Stimulated activated CD4-positive, alpha-beta T cell treated with anti-CD3 and anti-CD28 coated beads, Interleukin-15, amount 100 ng/mL, for 48 hours (primary cell): ENCODE results near the gene ALDH2.
"Not testable (repeated sequence)": the region's sequence is repeated elsewhere in the genome, so short reads cannot be mapped to it uniquely, and the experiment has no call there.

Source experiments
- DNase-seq, 2 donors: peaks; one replicate each; pipeline ENCODE4 v3.0.0-alpha.2; 2020; ENCODE audit warnings: low read depth in 2 of 2

ALDH2 gene

DNA sequence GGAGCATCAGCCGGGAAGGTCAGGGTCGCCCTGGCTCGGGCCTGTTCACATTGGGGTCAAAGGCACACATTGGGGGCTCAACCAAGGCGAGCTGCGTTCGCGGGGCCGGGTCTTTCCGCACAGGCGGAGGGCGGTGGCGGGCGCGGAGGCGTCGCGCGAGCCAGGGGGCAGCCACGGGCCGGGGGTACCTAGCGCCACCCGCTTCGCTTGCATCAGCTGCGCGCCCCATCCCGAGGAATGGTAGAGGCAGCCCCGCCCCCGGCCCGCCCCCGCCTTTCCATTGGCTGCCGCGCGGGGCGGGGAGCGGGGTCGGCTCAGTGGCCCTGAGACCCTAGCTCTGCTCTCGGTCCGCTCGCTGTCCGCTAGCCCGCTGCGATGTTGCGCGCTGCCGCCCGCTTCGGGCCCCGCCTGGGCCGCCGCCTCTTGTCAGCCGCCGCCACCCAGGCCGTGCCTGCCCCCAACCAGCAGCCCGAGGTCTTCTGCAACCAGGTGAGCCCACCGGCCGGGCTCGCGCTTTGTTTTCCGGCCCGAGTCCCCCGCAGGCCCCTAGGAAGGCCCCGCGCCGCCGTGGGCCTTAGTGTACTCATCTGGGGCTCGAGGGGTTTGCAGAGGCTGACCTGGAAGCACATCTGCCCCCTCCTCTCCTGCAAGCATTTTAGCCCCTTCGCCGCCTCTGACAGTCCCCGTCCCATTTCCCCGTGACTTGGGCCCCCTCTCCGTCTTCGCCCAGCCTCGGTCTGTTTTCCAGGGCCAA lies at the start of gene ALDH2:
Gene ALDH2, plus strand, starts transcription at position 326 of the 754 bp plus-strand sequence. Its CDS starts 50 bp downstream, at position 376.
- peak in 1 of 2 donors; percentile 17 for DNase-seq

DNA sequence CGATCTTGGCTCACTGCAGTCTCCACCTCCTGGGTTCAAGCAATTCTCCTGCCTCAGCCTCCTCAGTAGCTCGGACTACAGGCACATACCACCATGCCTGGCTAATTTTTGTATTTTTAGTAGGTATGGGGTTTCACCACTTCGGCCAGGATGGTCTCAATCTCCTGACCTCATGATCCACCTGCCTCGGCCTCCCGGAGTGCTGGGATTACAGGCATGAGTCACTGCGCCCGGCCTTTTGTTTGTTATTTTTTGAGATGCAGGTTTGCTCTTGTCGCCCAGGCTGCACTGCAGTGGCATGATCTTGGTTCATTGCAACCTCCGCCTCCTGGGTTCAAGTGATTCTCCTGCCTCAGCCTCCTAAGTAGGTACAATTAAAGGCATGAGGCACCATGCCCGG lies 47.4 kb upstream of the ALDH2 start:
- not testable (repeated sequence) for DNase-seq

DNA sequence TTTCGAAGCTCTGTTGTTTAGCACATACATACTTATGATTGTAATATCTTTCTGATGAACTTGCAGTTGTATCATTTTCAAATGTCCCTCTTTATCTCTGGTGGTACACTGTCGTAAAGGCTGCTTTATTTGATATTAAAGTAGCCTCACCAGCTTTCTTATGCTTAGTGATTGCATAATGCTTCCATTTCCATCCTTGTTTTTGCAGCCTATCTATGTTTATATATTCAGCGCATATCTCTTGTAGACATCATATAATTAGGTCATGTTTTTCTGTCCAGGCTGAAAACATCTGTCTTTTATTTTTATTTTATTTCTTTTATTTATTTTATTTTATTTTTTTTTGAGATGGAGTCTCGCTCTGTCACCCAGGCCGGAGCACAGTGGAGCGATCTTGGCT lies 46.3 kb upstream of the ALDH2 start:
- no peak for DNase-seq

DNA sequence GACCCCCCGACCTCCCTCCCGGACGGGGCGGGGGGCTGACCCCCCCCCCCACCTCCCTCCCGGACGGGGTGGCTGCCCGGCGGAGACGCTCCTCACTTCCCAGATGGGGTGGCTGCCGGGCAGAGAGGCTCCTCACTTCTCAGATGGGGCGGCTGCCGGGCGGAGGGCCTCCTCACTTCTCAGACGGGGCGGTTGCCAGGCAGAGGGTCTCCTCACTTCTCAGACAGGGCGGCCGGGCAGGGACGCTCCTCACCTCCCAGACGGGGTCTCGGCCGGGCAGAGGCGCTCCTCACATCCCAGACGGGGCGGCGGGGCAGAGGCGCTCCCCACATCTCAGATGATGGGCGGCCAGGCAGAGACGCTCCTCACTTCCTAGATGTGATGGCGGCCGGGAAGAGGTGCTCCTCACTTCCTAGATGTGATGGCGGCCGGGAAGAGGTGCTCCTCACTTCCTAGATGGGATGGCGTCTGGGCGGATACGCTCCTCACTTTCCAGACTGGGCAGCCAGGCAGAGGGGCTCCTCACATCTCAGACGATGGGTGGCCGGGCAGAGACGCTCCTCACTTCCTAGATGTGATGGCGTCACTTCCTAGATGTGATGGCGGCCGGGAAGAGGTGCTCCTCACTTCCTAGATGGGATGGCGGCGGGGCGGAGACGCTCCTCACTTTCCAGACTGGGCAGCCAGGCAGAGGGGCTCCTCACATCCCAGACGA lies 42.9 kb upstream of the ALDH2 start:
- DNase-seq: not testable (repeated sequence)

DNA sequence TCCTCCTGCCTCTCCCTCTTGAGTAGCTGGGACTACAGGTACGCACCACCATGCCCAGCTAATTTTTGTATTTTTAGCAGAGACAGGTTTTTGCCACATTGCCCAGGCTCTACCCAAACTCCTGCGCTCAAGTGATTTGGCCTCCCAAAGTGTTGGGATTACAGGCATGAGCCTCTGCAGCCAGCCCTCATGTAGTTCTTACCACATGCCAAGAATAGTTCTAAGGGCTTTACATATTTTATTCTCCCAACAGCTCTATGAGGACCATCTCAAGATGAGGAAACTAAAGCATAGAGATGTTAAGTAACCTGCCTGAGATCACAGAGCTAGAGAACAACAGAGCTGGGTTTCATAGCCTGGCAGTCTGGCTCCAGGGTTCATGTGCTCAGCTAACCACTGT lies 37.9 kb upstream of the ALDH2 start:
- DNase-seq: no peak

DNA sequence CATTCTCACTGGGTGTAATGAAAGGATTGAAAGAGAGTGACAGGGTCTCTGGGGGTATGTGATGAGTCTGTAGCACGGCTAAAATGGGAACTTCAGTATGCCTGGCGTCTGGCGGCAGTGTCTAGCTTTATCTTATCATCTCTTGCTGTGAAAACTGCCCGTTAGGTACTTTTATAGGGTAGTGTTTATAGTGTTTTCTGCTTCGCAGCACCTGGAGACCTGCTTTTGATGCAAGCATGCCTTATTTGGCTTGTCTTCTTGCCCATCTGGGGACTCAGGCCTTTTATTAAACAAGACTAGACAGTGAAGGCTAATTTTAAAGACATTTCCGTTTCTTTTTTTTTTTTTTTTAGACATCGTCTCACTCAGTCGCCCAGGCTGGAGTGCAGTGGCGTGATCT lies 36.3 kb upstream of the ALDH2 start:
- no peak for DNase-seq

DNA sequence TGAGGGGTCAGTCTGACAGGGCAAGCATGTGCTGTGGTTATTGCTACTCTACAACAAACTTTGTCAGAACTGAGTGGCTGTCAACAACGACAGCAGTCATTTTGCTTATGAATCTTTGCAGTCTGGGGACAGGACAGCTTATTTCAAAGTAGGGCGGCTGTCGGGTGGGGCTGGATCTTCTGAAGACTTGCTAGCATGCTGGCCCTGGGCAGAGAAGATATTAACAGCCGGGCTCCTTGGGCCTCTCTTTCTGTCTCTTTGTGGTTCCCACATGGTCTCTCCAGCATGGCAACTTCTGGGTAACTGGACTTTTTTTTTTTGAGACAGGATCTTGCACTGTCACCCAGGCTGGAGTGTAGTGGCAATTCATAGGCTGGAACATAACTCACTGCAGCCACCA lies 33.9 kb upstream of the ALDH2 start:
- no peak for DNase-seq

DNA sequence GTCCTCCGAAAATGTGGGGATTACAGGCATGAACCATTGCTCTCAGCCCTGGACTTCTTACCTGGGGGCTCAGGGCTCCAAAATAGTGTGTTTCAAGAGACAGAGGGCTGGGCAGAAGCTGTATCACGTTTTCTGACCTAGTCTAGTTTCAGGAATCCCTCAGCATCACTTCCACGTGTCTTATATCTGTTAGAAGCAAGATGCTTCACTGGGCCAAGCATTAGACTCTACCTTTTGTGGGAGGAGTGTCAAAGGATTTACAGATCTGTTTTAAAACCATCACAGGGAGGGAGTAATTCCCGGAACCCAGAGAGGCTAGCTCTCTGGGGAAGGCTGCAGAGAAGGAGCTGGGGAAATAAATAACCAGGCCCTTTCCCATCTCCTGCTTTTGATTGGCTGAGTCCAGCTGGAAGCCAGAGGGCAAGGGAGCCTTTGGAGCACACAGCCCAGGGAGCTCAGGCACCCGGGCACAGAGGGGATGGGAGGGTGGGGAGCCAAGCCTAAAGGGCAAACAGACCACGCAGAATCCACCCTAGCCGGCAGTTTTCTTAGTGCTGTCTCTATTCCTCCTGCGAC lies 33.3 kb upstream of the ALDH2 start:
- no peak for DNase-seq

DNA sequence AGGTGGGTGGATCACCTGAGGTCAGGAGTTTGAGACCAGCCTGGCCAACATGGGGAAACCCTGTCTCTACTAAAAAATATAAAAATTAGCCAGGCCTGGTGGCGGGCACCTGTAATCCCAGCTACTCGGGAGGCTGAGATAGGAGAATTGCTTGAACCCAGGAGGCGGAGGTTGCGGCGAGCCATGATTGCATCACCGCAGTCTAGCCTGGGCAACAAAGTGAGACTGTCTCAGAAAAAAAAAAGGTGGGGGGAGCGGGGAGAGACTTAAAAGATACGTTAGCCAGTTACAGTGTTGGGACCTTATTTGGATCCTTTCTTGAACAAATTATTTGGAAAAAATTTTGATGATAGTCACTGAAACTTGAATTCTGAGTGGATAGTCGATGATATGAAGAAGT lies 27.2 kb upstream of the ALDH2 start:
- not testable (repeated sequence) for DNase-seq

DNA sequence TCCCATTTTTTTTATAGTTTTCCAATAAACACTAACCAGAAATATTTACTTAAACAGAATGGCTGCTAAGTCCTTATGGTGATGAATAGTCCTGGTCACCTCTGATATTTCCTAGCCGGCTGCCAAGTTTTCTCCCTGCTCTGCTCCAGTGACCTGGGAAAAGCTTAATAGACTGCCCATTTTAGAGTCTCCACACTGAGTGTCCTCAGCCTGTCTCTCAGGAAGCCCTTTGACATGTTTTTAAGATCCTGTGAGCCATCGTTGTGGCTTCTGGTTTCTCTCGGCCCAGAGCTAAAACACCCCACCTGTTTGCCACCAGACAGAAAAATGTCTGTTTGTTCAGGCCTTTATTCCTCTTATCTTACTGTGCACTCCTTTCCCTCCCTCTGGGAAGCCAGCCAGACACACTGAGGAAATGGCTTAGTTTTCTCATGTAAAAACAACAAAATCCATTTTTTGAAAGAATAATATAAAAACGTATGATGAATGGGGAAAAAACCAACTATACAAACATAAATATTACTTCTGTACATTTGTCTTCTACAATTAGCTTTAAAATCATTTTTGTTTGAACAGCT lies 25.4 kb upstream of the ALDH2 start:
- DNase-seq: no peak

DNA sequence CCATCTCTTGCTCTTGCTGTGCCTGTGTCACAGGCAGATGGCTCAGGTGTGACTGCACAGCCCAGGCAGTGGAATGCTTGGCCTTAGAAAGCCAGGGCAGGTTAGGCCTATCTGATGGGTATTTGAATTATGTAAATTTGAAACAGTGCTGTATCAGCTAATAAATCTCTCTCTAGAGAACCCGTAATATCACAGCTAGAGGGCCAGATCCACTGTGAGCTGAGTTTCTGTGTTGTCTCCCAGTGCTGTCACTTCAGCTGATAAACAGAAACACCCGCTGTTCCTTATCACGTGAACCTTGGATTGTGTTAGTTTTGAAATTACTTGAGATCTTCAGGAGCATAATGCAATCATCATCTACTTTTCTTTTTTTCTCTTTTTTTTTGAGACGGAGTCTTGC lies 21.5 kb upstream of the ALDH2 start:
- no peak for DNase-seq

DNA sequence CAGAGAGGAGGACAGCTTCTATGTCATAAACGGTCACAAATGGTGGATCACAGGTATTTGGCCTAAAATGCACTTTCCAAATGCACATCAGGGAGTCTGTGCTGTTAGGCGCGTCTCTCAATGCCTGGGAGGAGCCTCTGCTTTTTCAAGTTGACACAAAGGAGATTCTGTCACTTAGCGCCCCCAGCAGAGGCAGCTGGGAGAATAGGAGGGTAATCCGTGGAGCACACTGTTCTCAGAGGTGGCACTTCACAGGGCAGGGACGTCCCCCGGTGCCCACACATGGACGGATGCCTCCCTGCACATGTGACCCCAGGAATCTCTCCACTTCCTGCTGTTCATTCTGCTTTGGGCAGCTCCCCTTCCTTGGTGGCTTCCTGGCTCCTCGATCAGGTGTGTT lies 19.4 kb upstream of the ALDH2 start:
- DNase-seq: no peak

DNA sequence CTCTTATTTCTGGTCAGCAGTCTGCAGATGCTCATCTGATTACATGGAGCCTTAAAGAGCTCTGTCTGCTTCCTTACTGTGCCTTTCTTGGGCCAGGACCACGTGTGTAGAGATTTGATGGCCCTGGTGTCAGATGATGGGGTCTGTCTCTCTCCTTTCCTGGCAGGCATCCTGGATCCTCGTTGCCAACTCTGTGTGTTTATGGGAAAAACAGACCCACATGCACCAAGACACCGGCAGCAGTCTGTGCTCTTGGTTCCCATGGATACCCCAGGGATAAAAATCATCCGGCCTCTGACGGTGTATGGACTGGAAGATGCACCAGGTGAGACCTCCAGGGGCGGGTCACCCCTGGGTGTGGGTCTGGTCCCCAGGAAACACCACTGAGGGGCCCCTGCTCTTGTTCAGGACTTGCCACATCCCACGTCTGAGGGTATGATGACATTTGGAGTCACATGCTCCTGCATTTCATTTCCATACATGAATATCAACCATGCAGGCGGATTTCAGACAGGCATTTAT lies 18.5 kb upstream of the ALDH2 start:
- no peak for DNase-seq

DNA sequence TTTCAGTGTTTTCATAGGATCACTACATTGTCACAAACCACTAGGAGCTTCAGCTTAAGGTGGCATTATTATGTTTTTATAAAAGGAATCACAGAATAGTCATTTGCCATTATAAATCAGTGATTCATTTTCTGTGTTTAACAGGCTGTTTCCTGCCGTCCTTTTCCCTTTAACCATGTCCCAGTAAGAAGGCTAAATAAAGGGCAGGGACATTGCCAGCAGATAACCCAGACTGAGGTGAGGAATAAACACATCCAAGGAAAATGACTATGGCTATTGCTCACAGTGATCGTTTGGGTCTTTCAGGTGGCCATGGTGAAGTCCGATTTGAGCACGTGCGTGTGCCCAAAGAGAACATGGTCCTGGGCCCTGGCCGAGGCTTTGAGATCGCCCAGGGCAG lies 17.9 kb upstream of the ALDH2 start:
- DNase-seq: no peak

DNA sequence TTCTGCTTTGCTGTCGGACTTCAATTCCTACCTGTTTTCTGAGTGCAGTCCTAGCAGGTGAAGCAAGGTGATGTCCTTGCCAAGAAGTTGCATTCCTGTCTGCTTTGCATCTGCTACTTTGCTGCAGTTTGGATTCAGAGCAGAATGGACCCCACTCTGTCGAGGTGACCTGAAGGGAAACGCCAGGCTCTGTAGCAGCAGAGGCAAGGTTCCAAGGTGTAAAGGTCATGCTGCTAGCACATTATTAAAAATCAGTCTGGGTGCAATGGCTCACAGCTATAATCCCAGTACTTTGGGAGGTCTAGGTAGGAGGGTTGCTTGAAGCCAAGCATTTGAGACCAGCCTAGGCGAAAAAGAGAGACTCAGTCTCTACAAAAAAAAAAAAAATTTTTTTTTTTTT lies 17.3 kb upstream of the ALDH2 start:
- no peak for DNase-seq

DNA sequence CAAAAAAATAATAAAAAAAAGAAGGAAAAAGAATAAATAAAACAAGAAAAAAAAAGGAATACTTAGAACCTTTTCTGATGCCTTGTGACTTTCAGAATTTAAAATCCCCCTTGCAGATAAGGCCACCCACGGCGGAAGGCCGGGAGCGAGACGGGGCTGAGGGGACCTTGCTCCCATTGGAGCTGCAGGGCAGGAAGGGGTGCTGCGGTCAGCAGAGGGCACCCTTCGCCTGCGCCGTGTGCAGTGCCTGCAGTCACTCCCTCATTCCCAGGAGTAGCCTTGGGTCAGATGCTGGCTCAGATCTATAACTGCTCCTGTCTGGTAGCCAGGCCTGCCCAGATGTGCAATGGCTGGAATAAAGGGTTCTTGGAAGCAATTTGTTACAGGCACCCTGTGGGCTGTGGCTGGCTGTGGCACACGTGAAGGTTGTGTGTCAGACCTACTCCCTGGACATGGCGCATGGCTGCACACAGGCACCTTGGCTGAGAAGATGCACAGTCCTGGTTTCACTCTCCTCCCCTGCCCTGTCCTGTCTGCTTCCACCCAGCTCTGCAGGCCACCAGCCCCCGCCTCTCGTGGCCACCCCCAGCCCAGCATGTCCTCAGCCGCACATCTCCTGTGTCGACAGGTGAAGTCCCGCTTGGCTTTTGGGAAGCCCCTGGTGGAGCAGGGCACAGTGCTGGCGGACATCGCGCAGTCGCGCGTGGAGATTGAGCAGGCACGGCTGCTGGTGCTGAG lies 13.4 kb upstream of the ALDH2 start:
- DNase-seq: no peak

DNA sequence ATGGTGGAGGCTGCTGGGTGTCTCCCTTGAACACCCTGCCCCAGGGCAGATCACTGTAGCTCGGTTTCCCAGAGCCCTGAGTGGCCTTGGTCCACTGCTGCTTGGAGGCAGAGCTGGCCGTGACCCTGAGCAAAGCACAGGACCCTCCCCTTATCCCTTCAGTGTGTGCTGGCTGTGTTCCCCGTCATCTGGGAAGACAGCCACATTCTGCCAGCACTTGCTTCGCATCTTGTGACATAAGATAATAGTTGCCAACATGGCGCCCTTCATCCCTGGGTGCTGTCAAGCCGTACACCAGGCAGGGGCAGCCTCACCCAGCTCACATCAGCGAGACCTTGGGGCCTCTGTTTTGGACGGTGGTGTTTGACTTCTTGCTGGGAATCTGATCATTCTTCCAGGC lies 12.1 kb upstream of the ALDH2 start:
- no peak for DNase-seq

DNA sequence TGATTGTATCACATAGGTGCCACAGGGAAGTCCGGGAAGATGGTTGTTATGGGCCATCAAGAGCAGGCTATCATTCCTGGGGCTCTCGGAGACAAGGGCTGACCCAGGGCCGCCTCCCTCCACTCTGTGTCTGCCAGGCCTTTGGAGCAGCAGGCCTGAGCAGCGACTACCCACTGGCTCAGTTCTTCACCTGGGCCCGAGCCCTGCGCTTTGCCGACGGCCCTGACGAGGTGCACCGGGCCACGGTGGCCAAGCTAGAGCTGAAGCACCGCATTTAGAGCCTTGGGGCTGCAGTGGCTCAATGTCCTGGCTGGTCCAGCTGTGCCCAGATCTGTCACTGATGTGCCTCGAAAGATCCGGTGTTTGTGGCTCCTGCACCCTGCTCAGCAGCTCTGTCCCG lies 10.5 kb upstream of the ALDH2 start:
- no peak for DNase-seq

DNA sequence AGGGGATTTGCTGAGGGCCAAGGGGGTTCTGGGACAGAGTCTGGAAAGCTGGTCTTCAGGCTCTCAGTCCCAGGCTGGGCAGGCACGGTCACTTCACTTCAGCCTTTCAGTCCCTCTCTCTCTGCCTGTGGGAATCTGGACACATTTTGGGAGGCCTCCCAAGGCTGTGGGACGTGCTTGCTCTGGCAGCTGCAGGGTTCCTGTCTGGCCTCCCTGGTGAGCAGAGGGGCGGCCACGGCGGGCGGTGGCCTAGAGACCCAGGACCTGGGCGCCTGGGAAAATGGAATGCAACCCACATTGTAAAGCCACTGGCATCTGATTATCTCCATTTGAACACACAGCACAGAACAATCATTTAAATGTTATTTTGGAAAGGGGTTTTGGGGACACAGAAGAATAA lies 10.1 kb upstream of the ALDH2 start:
- DNase-seq: no peak

DNA sequence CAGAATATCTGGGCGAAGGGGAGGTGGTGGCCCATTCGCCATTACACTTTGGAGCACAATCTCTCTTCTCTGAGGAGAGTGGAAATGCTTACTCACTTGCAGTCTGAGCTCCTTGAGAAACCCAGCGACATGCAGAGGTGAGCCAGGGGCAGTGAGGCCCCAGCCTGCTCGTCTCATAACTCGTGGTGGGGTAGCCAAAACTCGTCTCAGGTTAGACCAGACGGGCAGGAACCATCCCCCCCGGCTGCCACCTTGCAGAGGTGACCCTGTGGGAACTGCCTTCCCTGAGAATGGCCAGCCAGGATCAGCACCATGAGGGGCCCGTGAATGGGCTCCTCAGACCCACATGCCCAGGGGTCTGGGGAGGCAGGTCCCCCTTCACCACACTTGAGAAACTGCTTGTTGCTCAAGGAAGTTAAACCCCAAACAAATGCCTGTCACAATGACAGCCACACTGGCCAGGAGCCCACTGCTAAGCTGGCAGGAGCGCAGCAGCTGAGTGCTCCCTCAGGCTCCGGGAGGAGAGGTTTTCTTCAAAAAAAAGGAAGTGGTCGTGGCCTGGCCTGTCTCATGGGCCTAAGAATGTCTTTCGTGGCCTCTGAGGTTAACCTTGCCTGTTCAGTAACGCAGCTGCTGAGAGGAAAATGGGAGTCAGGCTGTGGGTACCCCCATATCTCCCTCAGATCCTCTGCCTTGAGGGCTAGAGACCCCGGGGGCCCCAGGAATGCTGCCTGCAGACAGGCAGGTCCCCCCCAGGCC lies 9.2 kb upstream of the ALDH2 start:
- DNase-seq: no peak

DNA sequence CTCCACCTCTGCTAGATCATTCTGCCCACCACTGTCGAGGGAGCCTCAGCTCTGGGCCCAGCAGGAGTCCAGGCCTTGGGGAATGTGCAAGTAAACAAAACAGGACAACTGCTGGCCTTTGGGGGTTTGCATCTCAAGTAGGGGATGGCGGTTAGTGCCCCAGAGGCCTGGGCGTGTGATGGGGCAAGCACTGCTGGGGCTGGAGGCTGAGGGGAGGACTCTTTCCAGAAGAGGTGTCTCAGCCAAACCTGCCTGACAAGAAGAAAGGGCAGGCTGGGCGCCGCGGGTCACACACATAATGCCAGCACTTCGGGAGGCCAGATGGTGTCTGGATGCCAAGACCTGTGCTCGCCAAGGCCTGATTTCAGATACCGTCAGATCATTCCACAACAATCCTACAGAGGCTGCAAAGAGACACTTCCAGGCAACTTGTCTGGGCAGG lies 8.6 kb upstream of the ALDH2 start:
- DNase-seq: no peak
